Astrocyte of the cerebellum (primary cell): ENCODE results near the gene PDE8A.
"Not testable (repeated sequence)": the region's sequence is repeated elsewhere in the genome, so short reads cannot be mapped to it uniquely, and the experiment has no call there.

Experiments used
- DNase-seq: peaks from one replicate; pipeline ENCODE4 v3.0.0-alpha.2; 2011; ENCODE audit warnings: low read depth
- H3K4me3 ChIP-seq: 2 replicates; pipeline ENCODE4 v1.5.1; 2011; ENCODE audit warnings: mild to moderate bottlenecking, low read depth, low read length, moderate library complexity
- in situ Hi-C: cut with HindIII; loops from 2 replicates; pipeline ENCODE4 v1.10.0; 2017; ENCODE audit warnings: low sequenced_read_pairs
- TF ChIP-seq, protein P1 (sequence below): IDR thresholded peaks from 2 replicates; pipeline ENCODE4 v1.5.1; 2012; ENCODE audit warnings: low read length, low read depth, moderate library complexity, mild to moderate bottlenecking; ENCODE audit errors: missing control alignments

The PDE8A gene

DNA sequence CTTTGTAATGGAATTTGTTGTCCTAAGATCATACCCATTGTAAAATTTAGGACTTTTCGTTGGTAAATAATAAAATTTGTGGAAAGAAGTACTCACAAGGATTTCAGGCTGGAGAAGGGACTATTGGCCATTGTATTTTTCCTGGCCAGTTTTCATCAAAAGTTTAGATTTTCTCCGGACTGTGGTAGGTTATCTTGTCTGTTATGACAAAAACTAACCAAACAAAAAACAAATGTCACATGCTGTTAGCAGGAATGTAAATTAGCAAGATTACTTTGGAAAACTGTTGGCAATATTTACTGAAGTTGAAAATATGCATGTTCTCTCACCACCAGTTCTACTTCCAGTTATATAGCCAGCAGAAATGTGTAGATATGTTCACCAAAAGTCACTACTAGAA, 27.8 kb downstream of the PDE8A start:
- TF ChIP-seq, protein P1, sequence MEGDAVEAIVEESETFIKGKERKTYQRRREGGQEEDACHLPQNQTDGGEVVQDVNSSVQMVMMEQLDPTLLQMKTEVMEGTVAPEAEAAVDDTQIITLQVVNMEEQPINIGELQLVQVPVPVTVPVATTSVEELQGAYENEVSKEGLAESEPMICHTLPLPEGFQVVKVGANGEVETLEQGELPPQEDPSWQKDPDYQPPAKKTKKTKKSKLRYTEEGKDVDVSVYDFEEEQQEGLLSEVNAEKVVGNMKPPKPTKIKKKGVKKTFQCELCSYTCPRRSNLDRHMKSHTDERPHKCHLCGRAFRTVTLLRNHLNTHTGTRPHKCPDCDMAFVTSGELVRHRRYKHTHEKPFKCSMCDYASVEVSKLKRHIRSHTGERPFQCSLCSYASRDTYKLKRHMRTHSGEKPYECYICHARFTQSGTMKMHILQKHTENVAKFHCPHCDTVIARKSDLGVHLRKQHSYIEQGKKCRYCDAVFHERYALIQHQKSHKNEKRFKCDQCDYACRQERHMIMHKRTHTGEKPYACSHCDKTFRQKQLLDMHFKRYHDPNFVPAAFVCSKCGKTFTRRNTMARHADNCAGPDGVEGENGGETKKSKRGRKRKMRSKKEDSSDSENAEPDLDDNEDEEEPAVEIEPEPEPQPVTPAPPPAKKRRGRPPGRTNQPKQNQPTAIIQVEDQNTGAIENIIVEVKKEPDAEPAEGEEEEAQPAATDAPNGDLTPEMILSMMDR: no peak
- no peak for DNase-seq
- no peak overlapping the region for H3K4me3 ChIP-seq
- in situ Hi-C loops: no loop called here

DNA sequence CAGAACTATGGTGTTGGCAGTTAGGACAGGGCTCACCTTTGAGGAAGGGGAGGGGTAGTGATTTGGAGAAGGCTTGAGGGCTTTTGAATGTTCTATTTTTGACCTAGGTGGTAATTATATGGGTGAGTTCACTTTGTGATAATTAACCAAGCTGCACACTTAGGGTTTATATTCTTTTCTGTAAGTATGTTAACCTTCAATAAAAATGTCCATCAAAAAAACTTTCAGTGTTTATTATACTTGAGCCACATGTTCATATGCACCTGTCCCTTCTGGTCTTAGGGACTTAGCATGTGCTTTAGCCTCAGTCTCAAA, 28.4 kb downstream of the PDE8A start:
- in situ Hi-C loops: no loop called here
- DNase-seq: no peak
- no peak overlapping the region for H3K4me3 ChIP-seq
- TF ChIP-seq, protein P1: no peak

DNA sequence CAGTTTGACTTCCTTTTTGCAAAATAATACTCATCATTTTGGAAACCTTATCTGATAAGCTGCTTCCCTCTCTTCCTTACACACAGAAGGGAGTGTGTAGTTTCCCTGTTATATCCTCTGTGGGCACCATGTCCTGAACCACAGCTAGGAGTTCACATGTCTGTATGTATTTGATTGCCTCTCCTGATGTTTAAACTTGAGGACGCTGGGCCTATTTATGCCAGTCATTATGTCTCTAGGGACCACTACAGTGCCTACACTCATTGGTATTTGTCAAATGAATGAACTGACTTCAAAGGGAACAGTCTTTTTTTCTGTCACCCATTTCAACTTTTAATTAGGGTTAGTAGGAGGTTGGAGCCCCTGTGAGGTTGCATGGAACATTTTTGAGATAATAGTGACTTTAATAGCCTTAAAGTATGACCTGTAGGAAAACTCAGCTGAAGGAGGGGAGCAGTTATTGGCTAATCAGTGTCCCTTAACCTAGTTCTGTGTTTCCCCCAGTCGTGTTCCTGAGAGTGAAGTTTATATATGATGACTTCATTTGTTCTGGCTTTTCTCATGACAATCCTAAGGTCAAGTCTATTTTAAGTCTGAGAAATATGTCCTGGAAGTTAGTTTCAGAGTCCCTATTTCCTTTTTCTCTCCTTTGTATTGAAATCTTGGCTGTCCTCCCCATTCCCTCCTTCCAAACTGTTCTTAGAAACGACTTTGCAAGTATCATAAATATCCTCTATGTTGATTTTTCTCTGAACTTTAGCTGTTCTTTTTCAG, 28.9 kb downstream of the PDE8A start:
- no peak overlapping the region for H3K4me3 ChIP-seq
- in situ Hi-C loops: no loop called here
- DNase-seq: no peak
- TF ChIP-seq, protein P1: no peak

DNA sequence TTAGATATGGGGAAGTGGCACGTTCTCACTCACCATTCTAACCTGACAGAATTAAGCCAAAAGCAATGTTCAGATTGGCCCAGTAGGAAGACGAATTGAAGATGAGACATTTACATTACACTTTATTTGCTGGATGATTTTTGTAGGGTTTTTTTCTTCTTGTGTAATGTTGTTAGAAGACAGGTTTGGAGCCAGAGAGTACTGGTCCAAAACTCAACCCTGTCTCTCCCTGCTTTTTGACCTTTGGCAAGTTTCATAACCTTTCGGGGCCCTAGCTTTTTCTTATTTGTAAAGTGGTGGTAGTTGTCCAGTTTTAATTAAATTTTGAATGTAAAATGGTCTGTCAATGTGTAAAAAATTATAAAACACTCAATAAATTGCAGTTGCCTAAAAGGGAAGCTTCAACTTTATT, 29.5 kb downstream of the PDE8A start:
- TF ChIP-seq, protein P1: no peak
- in situ Hi-C loops: no loop called here
- no peak overlapping the region for H3K4me3 ChIP-seq
- DNase-seq: no peak

DNA sequence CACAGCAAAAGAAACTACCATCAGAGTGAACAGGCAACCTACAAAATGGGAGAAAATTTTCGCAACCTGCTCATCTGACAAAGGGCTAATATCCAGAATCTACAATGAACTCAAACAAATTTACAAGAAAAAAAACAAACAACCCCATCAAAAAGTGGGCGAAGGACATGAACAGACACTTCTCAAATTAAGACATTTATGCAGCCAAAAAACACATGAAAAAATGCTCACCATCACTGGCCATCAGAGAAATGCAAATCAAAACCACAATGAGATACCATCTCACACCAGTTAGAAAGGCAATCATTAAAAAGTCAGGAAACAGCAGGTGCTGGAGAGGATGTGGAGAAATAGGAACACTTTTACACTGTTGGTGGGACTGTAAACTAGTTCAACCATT, 30.1 kb downstream of the PDE8A start:
- DNase-seq, H3K4me3 ChIP-seq, in situ Hi-C loops: not testable (repeated sequence)

DNA sequence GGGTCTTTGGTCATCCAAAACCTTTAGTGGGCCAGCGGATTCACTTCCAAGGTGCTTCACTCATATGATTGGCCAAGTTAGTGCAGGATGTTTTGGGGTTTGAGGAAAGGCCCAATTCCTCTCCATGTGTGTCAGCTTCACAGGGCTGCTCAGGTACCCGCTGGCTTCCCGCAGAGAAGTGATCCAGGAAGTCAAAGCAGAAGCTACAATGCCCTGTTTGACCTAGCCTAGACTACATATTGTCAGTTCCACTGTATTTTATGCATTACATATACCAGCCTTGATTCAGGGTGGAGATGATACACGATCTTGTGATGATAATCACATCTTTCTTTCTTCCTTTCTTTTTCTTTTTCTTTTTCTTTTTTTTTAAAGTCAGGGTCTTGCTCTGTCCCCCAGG, 32.1 kb downstream of the PDE8A start:
- TF ChIP-seq, protein P1: no peak
- no peak for DNase-seq
- in situ Hi-C loops: no loop called here

DNA sequence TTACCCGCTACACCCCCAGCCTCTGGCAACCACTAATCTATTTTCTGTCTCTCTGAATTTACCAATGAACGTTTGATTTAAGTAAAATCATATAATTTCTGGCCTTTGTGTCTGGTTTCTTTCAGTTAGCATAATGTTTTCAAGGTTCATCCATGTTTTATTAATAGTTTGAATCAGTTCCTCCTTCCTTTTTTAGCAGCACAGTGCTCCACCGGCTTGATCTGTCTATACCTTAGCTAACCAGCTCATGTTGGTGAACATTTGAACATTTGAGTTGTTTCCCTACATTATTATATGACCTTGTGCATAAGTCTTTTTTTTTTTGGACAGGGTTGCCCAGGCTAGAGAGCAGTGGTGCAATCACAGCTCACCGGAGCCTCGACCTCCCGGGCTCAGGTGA, 33.3 kb downstream of the PDE8A start:
- no peak overlapping the region for H3K4me3 ChIP-seq
- in situ Hi-C loops: no loop called here
- TF ChIP-seq, protein P1: no peak
- no peak for DNase-seq

More for the DNA sequence above, 32.1 kb downstream of the PDE8A start:
- no peak overlapping the region for H3K4me3 ChIP-seq
